Measurements from ENCODE around the gene KRT77.

GRCh38 chr12:52689239-52689638 is 14.1 kb downstream of the KRT77 start:
- TF ChIP-seq POLR2A (IDR thresholded peaks at IDR 0.05) (no peak), CTCF (IDR thresholded peaks at IDR 0.05) (no peak)
